Fibroblast of lung (primary cell): ENCODE measurements around the gene SLK. TPM values are rescaled to one million over a fixed set of nuclear protein-coding genes. Genes with fewer than 3 reads are reported as not detected.

ENCODE experiments used
- DNase-seq, 2 donors: peaks; one replicate each; pipeline versions ENCODE4 v3.0.0 to v3.0.0-alpha.2; 2010; ENCODE audit warnings: low read depth in 2 of 2
- H2AFZ ChIP-seq: 2 replicates; pipeline ENCODE4 v1.5.1; 2012; ENCODE audit warnings: low read length, control low read depth, inconsistent platforms
- H3K27ac ChIP-seq: 2 replicates; pipeline ENCODE4 v1.5.1; 2011; ENCODE audit warnings: low read length, control low read depth; ENCODE audit not compliant: insufficient read depth
- H3K27me3 ChIP-seq: 2 replicates; pipeline ENCODE4 v1.5.1; 2011; ENCODE audit warnings: mild to moderate bottlenecking, low read length; ENCODE audit not compliant: control insufficient read depth, insufficient read depth
- H3K36me3 ChIP-seq: 2 replicates; pipeline ENCODE4 v1.5.1; 2011; ENCODE audit warnings: low read length; ENCODE audit not compliant: control insufficient read depth, insufficient read depth
- H3K4me1 ChIP-seq: 2 replicates; pipeline ENCODE4 v1.5.1; 2011; ENCODE audit warnings: low read length; ENCODE audit not compliant: control insufficient read depth, insufficient read depth; ENCODE audit errors: extremely low read depth
- H3K4me2 ChIP-seq: 2 replicates; pipeline ENCODE4 v1.5.1; 2011; ENCODE audit warnings: low read length, control low read depth; ENCODE audit not compliant: insufficient read depth; ENCODE audit errors: extremely low read depth
- H3K4me3 ChIP-seq, 4 experiments: fragments of 200-600 bp in 1 of 4; sonication (generic) in 1 of 4; replicated peaks in 1 of 4; 2 replicates each; pipeline ENCODE4 v1.5.1; 2011 to 2016; ENCODE audit warnings: low read length in 4 of 4, low read depth in 3 of 4, mild to moderate bottlenecking in 3 of 4, control low read depth in 2 of 4, inconsistent platforms in 1 of 4, mixed read lengths in 1 of 4; ENCODE audit not compliant: insufficient read depth in 1 of 4; ENCODE audit errors: control extremely low read depth in 1 of 4
- H3K79me2 ChIP-seq: 2 replicates; pipeline ENCODE4 v1.5.1; 2012; ENCODE audit warnings: mild to moderate bottlenecking, low read length, inconsistent platforms; ENCODE audit not compliant: control insufficient read depth, insufficient read depth
- H3K9ac ChIP-seq: 2 replicates; pipeline ENCODE4 v1.5.1; 2011; ENCODE audit warnings: mild to moderate bottlenecking, low read length, control low read depth; ENCODE audit not compliant: insufficient read depth
- H3K9me3 ChIP-seq: 2 replicates; pipeline ENCODE4 v1.5.1; 2012; ENCODE audit warnings: low read depth, low read length; ENCODE audit not compliant: control insufficient read depth, insufficient read depth
- H4K20me1 ChIP-seq: 2 replicates; pipeline ENCODE4 v1.5.1; 2011; ENCODE audit warnings: low read length; ENCODE audit not compliant: control insufficient read depth, insufficient read depth; ENCODE audit errors: extremely low read depth
- EZH2 ChIP-seq: IDR thresholded peaks from 2 replicates; pipeline ENCODE4 v1.5.1; 2012; ENCODE audit warnings: low read length, control low read depth, mild to moderate bottlenecking; ENCODE audit errors: missing control alignments
- polyA plus RNA-seq, 2 donors: library from polyadenylated mRNA; depleted of rRNA in 1 of 2; stranded (reverse) in 1 of 2; unstranded in 1 of 2; fragments of >200 nt; gene quantifications; 2 replicates each; pipeline ENCODE4 v1.2.1, GENCODE V29; 2011 to 2012; ENCODE audit warnings: missing spikeins in 1 of 2
- total RNA-seq: library from RNA; depleted of rRNA; stranded (reverse); fragments of >200 nt; gene quantifications from 2 replicates; pipeline ENCODE4 v1.2.1, GENCODE V29; 2014
- TF ChIP-seq, protein P1 (sequence below), 2 donors: IDR thresholded peaks in 1 of 2; conservative IDR thresholded peaks in 1 of 2; 1 replicate in 1 of 2; 2 replicates in 1 of 2; pipeline ENCODE4 v1.5.1; 2011 to 2012; ENCODE audit warnings: low read length in 2 of 2, control low read depth in 1 of 2, inconsistent platforms in 1 of 2, low read depth in 1 of 2, mild to moderate bottlenecking in 1 of 2

SLK gene
- total and polyA plus RNA-seq, 2 donors (not counting 1 experiment from before 2014, with no cell fraction given) = 18.2 to 63.1 TPM

GRCh38 chr10:104066945-104067344 is 100.0 kb downstream of the SLK start:
- Histone ChIP-seq H3K4me1 (no peaks in the 10 kb centered on the region), H3K27me3 (peaks cover 3% of the 10 kb centered on the region), H3K27ac (no peak overlapping the region), H3K9me3 (no peaks in the 10 kb centered on the region), H4K20me1 (no peaks in the 10 kb centered on the region), H3K4me2 (no peak overlapping the region), H3K36me3 (no peaks in the 10 kb centered on the region), H3K79me2 (no peaks in the 10 kb centered on the region), H3K4me3 (no peak overlapping the region), H3K9ac (no peak overlapping the region), H2AFZ (no peak overlapping the region)
- no peak for DNase-seq
- TF ChIP-seq, protein P1, sequence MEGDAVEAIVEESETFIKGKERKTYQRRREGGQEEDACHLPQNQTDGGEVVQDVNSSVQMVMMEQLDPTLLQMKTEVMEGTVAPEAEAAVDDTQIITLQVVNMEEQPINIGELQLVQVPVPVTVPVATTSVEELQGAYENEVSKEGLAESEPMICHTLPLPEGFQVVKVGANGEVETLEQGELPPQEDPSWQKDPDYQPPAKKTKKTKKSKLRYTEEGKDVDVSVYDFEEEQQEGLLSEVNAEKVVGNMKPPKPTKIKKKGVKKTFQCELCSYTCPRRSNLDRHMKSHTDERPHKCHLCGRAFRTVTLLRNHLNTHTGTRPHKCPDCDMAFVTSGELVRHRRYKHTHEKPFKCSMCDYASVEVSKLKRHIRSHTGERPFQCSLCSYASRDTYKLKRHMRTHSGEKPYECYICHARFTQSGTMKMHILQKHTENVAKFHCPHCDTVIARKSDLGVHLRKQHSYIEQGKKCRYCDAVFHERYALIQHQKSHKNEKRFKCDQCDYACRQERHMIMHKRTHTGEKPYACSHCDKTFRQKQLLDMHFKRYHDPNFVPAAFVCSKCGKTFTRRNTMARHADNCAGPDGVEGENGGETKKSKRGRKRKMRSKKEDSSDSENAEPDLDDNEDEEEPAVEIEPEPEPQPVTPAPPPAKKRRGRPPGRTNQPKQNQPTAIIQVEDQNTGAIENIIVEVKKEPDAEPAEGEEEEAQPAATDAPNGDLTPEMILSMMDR (conservative IDR thresholded peaks at IDR 0.05 in 1 of 2, IDR thresholded peaks at IDR 0.05 in 1 of 2; ENCODE audit: low read depth in 1 of 2, low read length in 2 of 2) = no peak
- TF ChIP-seq EZH2 = no peak

GRCh38 chr10:104067525-104067924 is 100.6 kb downstream of the SLK start:
- DNase-seq = no peak
- Histone ChIP-seq H3K9ac (no peak overlapping the region), H3K9me3 (no peaks in the 10 kb centered on the region), H2AFZ (no peak overlapping the region), H3K36me3 (no peaks in the 10 kb centered on the region), H4K20me1 (no peaks in the 10 kb centered on the region), H3K27me3 (peaks cover 3% of the 10 kb centered on the region), H3K4me3 (no peak overlapping the region), H3K4me1 (no peaks in the 10 kb centered on the region), H3K79me2 (no peaks in the 10 kb centered on the region), H3K27ac (no peak overlapping the region), H3K4me2 (no peak overlapping the region)
- TF ChIP-seq EZH2 = no peak
- TF ChIP-seq, protein P1 (conservative IDR thresholded peaks at IDR 0.05 in 1 of 2, IDR thresholded peaks at IDR 0.05 in 1 of 2; ENCODE audit: low read depth in 1 of 2, low read length in 2 of 2) = no peak

- Histone ChIP-seq H4K20me1 (no peaks in the 10 kb centered on the region), H2AFZ (no peak overlapping the region), H3K4me2 (no peak overlapping the region), H3K9ac (no peak overlapping the region), H3K27ac (no peak overlapping the region), H3K36me3 (no peaks in the 10 kb centered on the region), H3K4me1 (no peaks in the 10 kb centered on the region), H3K27me3 (peaks cover 11% of the 10 kb centered on the region), H3K9me3 (no peaks in the 10 kb centered on the region), H3K79me2 (no peaks in the 10 kb centered on the region), H3K4me3 (no peak overlapping the region)
- TF ChIP-seq, protein P1 (conservative IDR thresholded peaks at IDR 0.05 in 1 of 2, IDR thresholded peaks at IDR 0.05 in 1 of 2; ENCODE audit: low read depth in 1 of 2, low read length in 2 of 2) = no peak
- no peak for TF ChIP-seq EZH2
- DNase-seq = no peak
These were observed 102.7 kb downstream of the SLK start for GRCh38 chr10:104069613-104070012.
